GM12873 (cell line): ENCODE measurements around the gene FASLG.

Experiments
- CTCF ChIP-seq: IDR thresholded peaks from 2 replicates; pipeline ENCODE4 v1.5.1; 2012; ENCODE audit warnings: low read depth, mild to moderate bottlenecking, moderate library complexity, low read length, control low read depth; ENCODE audit not compliant: insufficient read depth; ENCODE audit errors: missing control alignments

Gene FASLG

GRCh38 chr1:172680733-172681275 is 21.9 kb downstream of the FASLG start:
- TF ChIP-seq CTCF, result no peak

- TF ChIP-seq CTCF, result no peak
These were observed 23.9 kb downstream of the FASLG start for GRCh38 chr1:172682812-172683211.

DNA sequence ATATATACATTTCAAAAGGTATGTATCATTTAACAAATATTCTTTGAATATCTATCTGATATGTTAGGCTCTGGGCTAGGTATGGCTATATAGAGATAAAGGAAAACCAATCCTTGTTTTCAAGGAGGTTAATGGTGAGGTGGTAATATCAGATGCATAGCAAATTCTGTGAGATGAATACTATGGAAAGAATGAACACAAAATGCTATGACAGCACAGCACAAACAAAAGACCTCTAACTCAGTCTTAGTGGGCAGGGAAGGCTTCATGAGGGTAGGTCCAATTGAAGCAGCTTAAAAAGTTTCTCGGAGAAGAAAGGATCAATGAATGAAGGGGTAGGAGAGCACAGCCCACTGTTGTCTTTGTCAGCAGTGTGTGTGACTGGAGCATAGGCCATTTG is 27.2 kb downstream of the FASLG start:
- TF ChIP-seq CTCF, result no peak

- TF ChIP-seq CTCF, result no peak
These were observed 38.7 kb downstream of the FASLG start for GRCh38 chr1:172697534-172698002.

DNA sequence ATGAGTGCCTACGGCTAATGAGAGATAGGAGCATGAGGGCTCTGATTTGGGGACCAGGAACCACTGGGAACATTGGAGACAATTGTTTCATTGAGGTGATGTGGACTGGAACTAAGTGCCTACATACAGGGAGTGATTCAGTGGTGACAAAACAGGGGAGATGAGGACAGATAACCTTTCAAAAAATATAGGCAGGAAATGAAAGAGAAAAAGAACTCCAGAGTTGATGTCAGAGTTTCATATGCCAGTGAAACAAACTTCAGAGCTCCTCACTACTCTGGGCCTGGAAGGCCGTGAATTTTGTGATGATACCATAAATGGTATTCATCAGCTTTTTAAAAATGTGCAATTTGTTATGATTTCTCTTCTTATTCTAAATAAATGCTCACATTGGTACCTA is 39.3 kb downstream of the FASLG start:
- no peak for TF ChIP-seq CTCF

DNA sequence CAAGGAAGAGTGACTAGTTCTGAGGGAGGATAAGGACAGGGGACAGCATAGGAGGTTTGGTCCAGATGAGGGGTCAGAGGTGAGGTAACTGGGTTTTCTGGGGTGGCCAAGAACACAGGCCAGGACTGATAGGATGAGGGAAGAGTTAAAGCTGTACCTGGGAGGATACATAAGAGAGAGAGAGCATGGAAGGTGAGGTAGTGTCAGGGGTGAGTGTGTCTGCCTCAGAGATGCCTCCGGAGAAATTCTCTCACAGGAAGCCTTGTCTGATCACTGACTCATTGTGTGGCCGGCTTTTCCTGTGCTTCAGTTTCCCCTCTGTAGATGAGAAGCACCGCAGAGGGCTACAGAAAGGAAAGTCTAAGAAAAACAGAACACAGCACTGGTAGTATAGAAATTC is 40.2 kb downstream of the FASLG start:
- TF ChIP-seq CTCF, result no peak

- TF ChIP-seq CTCF, result no peak
These were observed 40.9 kb downstream of the FASLG start for GRCh38 chr1:172699695-172700227.
